T-helper 2 cell (primary cell): ENCODE measurements around the gene PAK5.
A peak's percentile ranks its signal among the peaks of the same experiment; 100 is the strongest.

ENCODE experiments used
- DNase-seq, 5 experiments: peaks; one replicate each; pipeline versions ENCODE4 v3.0.0 to v3.0.0-alpha.2; 2012 to 2022

Gene PAK5

DNA sequence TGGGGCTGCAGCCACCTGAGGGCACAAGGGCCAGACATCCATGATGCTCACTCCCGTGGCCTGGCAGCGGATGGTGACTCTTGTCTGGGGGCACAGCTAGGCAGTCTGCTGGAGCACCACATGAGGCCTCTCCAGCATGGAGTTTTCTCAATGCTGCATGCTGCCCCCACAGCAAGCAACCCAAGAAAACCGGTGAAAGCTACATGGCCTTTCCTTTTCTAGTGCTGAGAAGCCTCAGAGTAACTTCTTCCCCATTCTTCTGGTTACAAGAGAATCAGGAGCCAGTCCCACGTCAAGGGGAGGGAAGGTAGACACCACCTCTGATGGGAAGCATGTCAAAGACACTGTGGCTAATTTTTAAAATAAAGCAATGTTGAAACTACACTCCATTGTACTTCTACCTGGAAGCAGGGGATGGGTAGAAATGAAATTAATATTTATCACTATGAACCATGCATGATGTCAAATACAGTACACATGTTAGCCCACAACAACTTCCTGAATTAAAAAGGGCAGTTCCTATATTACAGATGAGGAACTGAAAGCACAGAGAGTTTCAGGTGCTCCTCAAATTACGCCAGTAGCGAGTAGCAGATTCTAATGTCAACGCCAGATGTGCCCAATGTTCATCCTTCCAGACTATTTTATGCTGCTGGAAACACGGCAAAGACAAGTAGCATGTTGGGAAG lies 223.0 kb downstream of the PAK5 start:
- DNase-seq, result no peak

DNA sequence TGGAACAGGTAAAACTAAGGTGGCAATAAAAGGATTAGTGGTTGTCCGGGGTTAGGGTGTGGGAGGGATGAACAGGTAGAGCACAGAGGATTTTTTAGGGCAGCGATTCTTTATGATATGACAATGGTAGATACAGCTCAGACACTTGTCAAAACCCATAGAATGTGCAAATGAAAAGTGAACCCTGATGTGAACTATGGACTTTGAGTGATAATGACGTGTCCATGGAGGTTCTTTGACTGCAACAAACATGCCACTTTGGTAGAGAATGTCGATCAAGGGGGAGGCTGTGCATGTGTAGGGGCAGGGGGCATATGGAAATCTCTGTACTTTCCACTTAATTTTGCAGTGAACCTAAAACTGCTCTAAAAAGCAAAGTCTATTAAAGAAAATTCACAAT lies 223.8 kb downstream of the PAK5 start:
- DNase-seq, result no peak

DNA sequence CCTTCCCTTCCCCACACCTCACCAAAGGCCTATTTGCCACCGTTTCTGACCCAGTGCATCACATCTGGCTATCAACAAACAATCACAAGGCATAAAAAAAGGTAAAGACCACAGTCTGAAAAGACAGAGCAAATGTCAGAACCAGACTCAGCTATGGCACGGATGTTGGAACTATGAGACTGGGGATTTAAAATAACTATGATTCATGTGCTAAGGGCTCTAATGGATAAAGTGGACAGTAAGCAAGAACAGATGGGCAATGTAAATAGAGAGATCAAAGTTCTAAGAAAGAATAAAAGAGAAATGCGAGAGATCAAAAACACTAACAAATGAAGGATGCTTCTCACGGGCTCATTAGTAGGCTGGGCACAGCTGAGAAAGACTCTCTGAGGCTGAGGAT lies 225.0 kb downstream of the PAK5 start:
- no peak for DNase-seq

DNA sequence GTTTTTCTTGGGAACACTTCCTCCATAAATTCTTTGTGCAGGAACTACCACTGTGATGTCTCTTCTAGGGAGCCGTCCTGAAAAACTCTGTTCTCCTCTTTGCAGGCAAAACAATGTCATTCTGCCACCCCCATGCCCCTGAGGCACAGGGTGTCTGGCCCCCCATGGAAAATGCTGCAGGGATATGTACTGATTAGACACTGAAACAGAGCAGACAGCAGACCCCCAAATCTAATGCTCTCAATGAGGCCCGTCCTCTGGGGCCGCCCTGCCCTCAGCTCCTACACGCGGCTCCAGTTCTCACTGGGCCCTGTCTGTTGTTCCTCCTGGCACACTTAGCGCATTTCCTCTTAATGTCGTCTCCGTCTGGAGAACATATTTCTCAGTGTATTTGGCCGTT lies 227.0 kb downstream of the PAK5 start:
- DNase-seq, result no peak

DNA sequence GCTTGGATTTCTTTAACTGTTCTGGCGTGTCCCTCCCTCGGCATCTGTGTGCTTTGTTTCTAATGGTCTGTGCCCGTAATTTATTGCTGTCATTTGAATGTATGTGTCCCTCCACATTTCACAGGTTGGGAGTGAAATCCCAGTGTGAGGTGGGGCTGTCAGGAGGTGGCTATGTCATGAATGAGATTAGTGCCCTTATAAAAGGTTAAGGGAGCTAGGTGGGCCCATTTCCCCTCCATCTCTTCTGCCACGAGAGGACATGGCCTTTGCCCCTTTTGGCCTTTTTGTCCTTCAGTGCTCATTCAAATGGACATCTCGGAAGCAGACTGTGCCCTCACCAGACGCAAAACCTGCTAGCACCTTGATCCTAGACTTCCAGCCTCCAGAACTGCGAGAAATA lies 228.2 kb downstream of the PAK5 start:
- no peak for DNase-seq

DNA sequence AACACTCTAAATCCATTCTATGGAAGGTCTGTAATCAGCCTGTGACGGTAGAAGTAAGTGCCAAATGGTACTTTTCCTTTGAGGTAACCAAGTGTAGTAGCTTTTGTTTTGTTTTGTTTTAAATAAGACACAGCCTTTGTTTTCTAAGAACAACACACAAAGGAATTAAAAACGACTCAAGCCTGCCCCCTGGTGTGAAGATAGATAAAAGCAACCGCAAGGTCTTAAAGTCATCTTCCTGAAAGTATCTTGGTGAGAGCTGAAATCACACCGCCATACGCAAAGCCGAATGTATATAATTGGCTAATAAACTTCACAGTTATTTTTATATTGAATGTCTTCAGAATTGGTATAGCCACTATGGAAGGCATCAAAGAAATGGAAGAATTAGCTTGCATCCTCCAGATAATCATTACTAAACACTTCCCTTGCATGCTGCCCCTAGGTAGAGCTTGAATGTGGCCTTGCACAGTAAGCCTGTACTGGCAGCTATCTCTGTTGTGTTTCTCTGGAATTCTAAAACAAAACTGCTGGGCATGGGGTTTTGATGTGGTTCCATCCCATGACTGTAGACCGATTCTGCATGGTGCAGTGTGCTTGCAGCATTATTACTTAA lies 228.9 kb downstream of the PAK5 start:
- DNase-seq, result peak in 1 of 5 experiments; percentile 59

DNA sequence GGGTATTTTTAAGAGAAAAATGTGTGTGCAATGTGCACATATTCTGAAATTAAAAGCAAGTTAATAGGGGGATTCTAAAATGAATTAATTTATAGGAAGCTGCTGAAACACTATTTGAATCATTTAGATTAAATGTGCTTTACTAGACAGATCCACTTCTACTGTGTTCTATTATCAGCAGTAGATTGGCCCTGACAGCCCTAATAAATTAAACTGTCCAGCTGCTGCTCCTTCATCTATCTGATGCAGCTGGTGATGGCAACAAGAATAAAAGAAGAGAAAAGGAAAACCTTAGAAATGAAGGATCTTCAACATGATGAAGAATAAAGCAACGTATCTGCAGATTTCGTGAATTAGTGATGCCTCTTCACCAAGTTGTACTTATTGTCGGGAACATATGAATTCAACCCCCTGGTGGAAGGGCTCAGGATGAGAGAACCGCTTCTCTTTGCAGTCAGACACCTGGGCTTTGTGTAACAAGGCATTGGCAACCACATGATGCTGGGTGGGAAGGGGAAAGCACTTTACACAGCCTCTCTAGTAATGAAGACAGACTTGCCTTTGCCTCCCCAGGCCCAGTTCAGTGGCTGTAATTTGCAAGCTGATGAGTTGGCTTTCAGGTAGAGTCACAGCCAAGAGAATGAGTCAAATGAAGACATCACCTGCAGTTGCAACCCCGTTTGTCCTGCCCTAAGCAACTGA lies 230.1 kb downstream of the PAK5 start:
- no peak for DNase-seq

DNA sequence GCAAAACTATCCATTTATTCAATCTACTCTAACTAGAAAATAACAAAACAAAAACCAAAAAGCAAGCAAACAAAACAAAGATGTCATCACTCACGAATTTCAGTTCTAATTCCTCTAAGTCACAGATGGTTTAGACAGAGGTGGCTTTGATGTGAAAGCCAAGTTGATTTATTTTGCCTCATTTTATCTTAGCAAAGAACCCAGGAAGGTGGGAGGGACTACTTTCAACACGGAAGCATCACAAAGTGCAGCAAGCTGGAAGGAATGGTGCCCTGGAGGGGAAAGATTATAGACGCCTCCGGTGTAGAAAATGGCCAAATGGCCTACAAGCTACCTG lies 236.1 kb downstream of the PAK5 start:
- DNase-seq, result no peak

DNA sequence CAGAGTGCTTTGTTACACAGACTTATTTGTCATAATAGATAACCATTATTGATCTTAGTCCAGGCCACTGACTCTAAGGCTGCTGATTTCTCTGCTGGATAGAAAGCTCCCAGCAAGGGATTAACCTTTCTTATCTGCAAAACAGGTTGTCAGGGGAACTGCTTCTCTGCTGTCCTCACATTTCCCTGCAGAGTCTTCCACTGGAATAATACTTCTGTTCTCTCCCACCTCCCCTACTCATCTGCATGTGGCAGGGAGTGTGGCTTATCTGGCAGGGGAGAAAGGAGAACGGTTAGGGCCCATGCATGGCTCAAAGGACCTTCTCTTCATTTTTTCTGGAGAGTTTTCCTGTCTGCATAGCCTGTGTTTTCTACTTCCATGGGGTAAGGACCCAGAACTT lies 238.3 kb downstream of the PAK5 start:
- DNase-seq, result no peak

DNA sequence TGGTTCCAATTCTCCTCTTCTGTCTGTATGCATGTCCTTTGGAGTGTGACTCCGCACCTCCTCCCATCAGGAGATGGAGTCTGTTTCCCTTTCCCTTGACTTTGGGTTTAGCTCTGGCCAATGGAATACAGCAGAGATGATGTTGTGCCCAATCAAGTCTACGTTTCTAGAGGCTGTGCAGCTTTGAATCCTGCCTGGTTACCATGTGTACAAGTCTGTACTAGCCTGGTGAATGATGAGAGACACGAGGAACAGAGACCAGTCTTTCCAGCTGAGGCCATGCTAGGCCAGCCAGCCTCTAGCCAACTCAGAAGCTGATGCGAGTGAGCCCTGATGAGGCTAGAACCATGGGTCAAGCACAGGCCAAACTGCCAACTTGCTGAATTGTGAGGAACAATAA lies 241.3 kb downstream of the PAK5 start:
- no peak for DNase-seq

DNA sequence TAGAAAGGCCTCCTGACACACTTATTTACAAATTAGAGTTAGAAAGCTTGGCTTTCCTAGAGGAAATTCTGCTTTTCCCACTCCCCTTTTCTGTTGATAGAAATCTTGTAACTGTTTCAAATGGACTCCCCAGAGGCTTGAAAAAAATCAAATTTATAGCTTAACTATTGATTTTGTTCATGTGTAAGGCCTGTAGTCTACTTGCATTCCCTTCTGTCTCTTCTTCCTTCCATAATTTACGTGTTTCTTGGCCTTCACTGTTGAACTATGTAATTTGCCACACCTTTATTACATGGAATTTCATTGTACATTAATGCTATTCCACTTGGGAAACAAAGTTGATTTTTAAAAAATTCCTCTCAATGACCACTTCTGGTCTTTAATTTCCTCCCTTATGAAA lies 243.1 kb downstream of the PAK5 start:
- DNase-seq, result no peak

DNA sequence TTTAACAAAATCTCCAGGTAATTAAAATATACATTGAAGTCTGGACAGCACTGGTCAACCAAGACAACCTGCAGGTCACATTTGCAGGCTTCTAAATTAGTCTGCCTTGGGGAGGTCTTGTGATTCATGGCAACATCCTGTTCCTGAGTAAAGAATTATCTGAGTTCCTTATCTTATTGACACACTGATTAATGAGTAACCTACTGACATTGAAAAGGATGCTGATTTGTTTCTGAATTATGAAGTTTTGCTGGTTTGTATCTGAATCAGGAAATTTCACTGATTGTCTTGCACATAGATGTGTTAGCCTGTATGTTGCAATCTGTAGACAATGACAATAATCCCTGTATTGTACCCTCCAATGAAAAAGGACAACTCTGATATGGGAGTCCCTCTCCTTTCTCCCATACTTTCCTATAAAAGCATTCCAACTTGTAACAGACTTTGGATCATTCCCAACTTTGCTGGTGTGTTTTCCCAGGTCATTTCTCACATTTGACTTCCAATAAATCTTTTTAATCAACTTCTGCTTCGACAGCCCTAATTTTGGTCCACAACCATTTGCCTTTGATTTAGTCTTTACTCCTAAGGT lies 244.5 kb downstream of the PAK5 start:
- no peak for DNase-seq

DNA sequence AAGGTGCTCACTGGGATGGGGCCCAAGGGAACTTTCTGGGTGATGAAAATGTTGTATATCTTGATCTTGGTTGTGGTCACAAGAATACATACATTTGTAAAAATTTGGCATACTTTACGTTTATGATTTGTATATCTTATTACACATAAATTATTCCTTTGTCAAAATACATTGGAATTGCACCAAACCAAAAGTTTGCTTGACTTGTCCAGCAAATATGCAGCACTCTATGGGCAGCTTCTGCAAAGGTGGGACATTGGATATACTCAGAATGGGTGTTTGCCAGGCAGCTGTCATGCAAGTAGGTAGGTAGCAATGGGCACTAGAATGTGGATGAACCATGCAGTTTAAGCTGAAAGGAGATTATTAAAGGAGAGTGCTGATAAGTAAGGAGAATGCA lies 246.5 kb downstream of the PAK5 start:
- DNase-seq, result no peak

DNA sequence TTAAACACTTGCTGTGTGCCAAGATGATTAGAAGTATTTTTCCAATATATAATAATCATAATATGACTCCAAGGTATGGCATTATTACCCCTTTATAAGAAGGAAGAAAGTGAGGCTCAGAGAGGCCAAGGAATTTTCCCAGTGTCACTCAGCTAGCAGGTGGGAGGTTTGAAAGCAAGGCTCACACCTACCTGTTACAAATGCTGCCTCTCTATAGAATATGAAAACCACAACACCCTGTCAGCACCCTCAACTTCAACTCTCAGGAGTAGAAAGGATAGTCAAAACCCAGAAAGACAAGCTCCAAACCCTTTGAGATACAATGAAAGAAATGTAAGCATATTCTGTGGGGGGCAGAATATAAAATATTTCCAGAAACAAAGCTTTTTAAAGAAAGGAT lies 247.8 kb downstream of the PAK5 start:
- no peak for DNase-seq

DNA sequence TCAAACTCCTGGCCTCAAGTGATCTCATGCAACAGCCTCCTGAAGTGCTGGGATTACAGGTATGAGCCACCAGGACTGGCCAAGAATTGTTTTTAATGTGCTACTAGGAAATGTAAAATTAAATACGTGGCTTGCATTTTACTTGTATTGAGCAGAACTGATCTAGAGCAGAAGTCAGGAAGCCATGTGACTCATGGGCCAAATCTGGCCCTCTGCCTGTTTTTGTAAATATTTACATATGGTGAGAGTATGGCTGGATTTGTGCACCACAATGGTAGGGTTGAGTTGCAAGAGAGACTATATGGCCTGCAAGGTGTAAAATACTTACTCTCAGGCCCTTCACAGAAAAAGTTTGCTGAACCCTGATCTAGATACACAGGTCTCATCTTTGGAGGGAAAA lies 248.7 kb downstream of the PAK5 start:
- DNase-seq, result no peak

DNA sequence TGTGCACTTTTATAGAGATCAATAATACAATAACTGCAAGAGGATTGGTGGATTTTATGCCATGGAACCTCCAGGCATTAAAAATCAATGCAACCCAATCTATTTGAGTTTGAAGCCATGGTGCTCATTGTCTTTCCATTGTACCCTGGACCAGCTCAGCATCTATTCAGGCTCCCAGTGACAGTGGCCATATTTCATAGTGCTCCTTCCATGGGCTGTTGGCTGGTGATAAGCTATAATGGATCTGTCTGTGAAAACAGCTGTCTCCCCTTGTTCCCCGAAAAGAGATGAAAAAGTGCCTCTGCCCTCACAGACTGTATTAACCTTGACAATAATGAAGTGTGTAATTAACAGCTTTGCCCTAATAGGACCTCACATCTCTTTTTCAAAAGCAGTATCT lies 250.2 kb downstream of the PAK5 start:
- DNase-seq, result no peak

DNA sequence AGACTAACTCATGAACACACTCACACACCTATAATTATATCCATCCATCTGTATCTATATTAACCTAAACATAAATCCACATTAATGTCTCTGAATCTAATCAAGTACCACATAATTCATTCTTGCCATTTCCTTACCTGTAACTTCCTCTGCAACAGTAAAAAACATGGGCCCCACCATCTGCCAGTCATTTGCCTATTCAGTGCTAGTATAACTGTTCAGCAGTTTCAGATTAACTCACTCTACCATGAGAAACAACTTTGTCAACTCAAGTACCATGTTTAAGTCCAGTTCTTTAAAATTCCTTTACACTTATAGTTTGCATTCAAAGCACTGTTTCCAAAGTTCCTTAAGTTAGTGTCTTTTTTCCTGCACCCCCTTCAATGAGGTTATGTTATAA lies 255.7 kb downstream of the PAK5 start:
- DNase-seq, result no peak

DNA sequence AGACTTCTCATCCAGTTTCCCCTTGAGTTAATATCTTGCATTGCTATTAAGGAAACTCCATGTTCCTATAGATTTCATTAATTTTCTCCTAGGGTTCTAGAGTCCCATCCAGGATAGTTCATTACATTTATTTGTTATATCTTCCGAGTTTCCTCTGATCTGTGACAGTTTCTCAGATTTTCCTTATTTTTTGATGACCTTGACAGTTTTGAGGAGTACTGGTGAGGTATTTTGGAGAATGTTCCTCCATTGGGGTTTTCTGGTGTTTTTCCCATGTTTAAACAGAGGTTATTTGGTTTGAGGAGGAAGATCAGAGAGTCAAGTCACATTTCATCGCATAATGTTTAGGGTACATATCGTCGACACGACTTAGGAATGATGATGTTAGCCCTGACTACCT lies 256.7 kb downstream of the PAK5 start:
- no peak for DNase-seq

DNA sequence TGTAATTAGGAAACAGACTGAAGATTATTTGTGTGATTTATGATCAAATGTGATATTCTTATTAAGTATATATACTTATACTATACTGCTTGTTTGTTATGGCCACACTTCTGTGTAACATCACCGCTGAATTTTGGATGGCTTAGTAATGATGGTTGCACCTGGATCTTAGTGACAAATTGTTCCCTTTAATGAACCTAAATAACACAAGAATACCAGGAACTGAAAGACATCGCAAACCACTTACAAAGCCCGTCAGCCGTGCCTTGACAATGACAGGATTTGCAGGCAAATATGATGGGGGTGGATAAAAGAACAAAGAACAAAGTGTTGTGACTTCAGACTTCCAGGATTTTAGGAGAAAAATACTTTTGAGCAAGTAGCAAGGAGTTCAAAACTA lies 257.4 kb downstream of the PAK5 start:
- DNase-seq, result no peak

DNA sequence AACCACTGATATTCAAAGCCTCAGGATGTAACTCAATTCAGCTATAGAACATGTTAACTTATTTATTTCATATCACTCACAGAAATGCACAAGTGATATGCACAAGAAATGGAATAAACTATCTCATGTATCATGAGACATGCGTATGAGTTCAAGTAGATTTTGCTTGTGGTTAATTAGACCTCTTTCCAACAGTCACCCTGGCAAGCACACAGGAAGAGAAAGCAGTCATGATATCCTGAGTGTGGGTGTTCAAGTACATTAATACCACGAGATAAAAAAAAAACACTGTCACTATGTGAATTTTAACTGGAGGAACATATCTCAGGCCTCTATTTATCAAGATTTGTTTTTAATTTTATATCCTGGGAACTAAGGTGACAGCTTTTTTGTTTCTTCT lies 260.3 kb downstream of the PAK5 start:
- no peak for DNase-seq

DNA sequence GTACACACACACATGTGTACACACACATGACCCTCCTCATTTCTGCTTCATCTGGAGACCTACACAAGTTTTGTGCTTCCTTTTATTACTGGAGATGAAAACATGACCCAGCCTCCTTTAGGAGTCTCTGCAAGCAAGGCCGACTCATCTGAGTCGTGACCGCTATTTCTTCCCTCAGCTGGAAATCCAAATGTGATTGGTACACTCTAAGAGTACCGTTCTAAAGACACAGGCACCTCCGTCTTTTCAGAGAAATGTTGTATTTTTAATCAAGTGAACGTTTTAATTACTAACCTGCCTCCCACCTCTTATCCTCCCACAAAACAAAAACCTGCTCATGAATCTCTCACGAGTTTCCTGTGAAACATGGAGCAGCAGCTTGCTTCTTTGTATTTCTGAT lies 261.5 kb downstream of the PAK5 start:
- no peak for DNase-seq

DNA sequence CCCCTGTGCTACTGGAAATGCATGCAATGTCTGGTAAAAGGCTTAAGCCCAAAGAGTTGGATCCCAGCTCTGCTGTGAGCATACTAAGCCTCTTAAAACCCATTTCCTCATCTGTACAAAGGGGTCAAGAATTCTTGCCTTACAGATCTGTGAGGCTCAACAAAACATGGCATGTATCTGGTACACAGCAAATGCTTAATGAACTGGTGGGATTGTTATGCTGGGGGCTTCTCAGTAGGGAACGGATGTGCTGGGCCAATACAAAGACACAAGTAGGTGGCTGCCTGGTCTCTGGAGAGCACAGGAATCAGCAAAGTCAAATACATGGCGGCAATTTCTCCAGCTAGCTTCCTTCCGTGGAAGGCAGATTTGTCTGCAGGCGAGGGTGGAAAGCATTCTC lies 262.2 kb downstream of the PAK5 start:
- DNase-seq, result no peak

DNA sequence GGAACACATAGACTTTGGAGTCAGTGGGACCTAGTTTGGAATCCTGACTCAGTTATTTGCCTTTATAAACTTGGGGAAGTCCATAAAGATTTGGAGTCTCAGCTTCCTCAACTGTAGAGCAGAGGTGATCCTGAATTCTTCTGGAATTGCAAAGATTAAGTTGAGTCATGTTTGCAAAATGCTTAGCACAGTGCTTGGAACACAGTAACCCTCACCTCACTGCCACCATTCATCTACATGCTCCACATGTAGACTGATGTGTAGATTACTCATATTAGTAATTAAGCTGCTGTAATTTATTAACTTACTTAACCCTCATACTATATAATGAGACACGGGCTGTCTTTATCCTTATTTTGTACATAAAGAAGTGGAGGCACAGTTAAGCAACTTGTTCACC lies 263.0 kb downstream of the PAK5 start:
- DNase-seq, result no peak

DNA sequence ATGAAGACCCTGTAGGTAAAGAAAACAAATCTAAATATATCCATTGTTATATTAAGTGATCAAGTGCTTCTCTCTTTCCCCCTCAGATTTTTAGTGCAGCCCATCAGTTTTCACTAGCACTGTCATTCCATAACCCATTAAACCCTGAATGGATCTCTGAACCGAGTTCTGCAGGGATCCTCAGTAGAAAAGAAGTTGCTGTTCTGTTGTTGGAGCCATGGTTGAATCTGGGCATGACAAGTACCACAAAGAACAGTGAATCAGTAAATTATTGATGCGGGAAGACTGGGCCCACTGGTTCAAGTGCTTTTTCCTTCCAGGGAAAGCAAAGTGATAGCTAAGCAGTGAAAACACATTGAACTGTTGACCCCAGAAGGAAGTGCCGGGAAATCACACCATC lies 264.1 kb downstream of the PAK5 start:
- no peak for DNase-seq
